ENCODE measurements around the gene PCSK2.

The PCSK2 gene

GRCh38 chr20:17315407-17316231, 88.8 kb downstream of the PCSK2 start:
- H3K27ac ChIP-seq = no peak overlapping the region
- TF ChIP-seq CTCF (conservative IDR thresholded peaks at IDR 0.05) (no peak), ZFX (IDR thresholded peaks at IDR 0.05) (no peak)

GRCh38 chr20:17316316-17317038, 89.6 kb downstream of the PCSK2 start:
- no peak overlapping the region for H3K27ac ChIP-seq
- no peak for TF ChIP-seq ZFX (IDR thresholded peaks at IDR 0.05)

GRCh38 chr20:17317341-17317740, 90.5 kb downstream of the PCSK2 start:
- no peak for TF ChIP-seq CTCF (conservative IDR thresholded peaks at IDR 0.05)
- TF ChIP-seq ZFX (IDR thresholded peaks at IDR 0.05) = no peak
- no peak overlapping the region for H3K27ac ChIP-seq

- H3K27ac ChIP-seq = no peak overlapping the region
- TF ChIP-seq CTCF (conservative IDR thresholded peaks at IDR 0.05) (no peak), ZFX (IDR thresholded peaks at IDR 0.05) (no peak)
Observed at GRCh38 chr20:17320456-17320855, 93.6 kb downstream of the PCSK2 start.

- H3K27ac ChIP-seq = no peak overlapping the region
- TF ChIP-seq CTCF (conservative IDR thresholded peaks at IDR 0.05) (no peak), ZFX (IDR thresholded peaks at IDR 0.05) (no peak)
Observed at GRCh38 chr20:17326096-17326495, 99.3 kb downstream of the PCSK2 start.

- no peak overlapping the region for H3K27ac ChIP-seq
- no peak for TF ChIP-seq ZFX (IDR thresholded peaks at IDR 0.05)
- TF ChIP-seq CTCF (conservative IDR thresholded peaks at IDR 0.05) = no peak
Observed at GRCh38 chr20:17327185-17328148, 100.6 kb downstream of the PCSK2 start.

- no peak overlapping the region for H3K27ac ChIP-seq
- TF ChIP-seq ZFX (IDR thresholded peaks at IDR 0.05) (no peak), CTCF (conservative IDR thresholded peaks at IDR 0.05) (no peak)
Observed at GRCh38 chr20:17334932-17335331, 108.1 kb downstream of the PCSK2 start.
